Stimulated activated CD4-positive, alpha-beta T cell treated with anti-CD3 and anti-CD28 coated beads, TNF-alpha, amount 100 ng/mL, for 1 hour (primary cell): Measurements from ENCODE around the gene ABHD1.
"Not testable (repeated sequence)": the region's sequence is repeated elsewhere in the genome, so short reads cannot be mapped to it uniquely, and the experiment has no call there.

Source experiments
- DNase-seq, 3 donors: peaks; one replicate each; pipeline ENCODE4 v3.0.0-alpha.2; 2020; ENCODE audit warnings: low read depth in 3 of 3, low spot score in 1 of 3

Gene ABHD1

DNA sequence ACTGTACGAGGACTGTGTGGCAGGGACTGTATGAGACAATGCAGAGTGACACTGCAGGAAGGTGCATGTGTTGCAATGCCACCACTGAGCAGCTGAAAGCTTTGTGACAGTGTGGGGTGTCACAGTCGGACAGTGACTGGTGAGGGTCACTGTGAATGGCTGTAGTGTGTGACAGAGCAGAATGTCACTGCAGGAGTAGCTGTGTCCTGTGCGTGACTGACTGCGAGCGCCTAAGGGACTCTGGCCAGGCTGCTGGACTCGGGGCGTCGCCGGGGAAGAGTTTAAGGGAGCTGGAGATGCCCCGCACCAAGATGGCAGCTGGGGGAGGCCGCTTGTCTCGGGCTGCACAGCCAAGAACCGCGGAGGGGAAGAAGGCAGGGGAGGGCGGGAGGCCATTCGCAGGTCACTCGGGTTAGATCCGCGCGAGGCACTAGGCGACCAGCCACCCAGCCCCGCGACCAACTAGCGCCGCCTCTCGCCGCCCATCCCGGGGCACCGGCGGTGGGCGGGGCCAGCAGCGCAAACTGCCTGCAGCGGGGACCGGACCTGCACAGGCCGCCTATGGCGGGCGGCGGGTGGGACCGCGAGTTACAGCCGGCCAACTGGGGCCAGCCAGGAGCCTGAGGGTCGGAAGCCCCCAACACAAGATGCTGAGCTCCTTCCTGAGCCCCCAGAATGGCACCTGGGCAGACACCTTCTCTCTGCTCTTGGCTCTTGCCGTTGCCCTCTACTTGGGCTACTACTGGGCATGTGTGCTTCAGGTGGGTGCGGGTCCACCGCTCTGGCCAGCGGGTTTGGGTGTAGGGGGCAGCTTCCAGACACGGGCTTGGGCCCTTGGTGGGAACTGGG is at the start of gene ABHD1:
Gene ABHD1, plus strand, starts transcription at position 514 of the 849 bp plus-strand sequence. Its CDS starts 134 bp downstream, at position 648.
- DNase-seq = peak; percentile 18 to 49 (median 30)

GRCh38 chr2:27074738-27075565 is 48.7 kb upstream of the ABHD1 start:
- no peak for DNase-seq

- not testable (repeated sequence) for DNase-seq
Measured at GRCh38 chr2:27075566-27075871, 48.1 kb upstream of the ABHD1 start.

DNA sequence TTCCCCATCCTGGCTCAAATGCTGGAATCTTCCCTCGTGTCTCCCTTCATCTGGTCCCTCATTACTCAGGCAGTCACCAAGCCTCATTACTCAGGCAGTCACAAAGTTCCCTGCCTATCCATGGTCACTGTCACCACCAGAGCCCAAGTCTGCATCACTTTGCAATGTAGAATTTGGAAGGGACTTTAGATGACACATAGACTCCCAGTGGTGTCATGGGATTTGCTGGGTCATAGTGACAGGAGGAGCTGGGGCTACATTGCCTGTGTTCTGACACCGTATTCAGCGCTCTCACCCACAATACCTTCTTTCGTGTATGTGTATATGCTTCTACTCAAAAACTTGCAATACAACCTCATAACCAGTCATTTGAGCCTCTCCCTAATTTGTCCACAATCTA is 47.3 kb upstream of the ABHD1 start:
- DNase-seq = no peak

GRCh38 chr2:27077231-27077630 is 46.4 kb upstream of the ABHD1 start:
- DNase-seq = no peak

- DNase-seq = no peak
Measured at GRCh38 chr2:27078267-27079194, 45.1 kb upstream of the ABHD1 start, which contains the start of gene EMILIN1. Gene EMILIN1 (plus strand): TSS chr2:27078615. CDS start chr2:27079066, 451 bp downstream.

DNA sequence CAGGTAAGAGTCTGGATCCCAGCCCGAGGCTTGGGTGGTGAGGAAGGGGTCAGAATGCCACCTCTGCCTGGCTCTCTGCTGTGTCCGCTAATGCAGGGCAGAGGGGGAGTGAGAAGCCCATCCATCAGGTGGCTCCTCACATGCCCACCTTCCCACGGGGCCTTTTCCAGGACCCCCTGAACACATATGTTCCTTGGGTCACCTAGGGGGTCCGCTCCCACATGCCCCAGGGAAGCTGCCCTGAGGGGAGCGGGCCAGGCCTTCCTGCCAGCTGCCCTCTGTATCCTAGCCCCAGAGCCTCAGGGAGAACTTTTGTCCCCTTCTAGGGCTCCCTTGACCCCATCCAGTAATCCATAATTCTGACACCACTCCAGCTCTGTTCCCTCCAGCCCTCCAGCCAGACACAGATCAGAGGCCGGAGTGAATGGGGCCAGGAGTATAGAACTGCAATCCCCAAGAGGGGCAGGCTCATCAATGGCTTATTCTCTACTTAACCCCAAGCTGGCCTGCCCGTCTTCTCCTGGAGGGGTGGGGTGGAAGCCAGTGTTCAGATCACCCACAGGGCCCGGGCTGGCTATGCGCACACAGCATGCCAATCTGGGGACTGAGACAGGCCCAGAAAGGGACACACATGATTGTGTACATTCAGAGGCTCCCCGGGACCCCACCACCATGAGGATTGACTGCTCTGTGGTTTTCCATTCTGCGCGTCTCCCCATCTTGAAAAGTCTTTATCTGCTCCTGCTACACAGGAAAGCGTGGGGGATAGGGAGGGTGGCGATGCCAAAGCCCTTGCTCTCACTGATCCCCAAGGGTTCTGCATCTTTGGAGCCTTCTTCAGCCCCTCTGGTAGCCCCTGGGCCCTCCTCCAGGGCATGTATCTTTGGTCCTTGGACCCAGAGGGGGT is 44.1 kb upstream of the ABHD1 start:
- DNase-seq = no peak

DNA sequence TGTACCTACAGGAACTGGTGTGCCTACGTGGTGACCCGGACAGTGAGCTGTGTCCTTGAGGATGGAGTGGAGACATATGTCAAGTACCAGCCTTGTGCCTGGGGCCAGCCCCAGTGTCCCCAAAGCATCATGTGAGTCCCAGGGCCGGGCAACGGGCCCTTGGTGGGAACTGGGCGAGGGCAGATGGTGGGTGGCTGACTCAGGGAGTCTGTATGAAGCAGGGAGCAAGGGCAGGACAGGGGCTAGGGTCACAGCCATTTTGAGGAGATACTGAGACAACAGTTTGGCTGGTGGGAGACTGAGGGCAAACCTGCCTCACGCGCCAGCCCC is 43.5 kb upstream of the ABHD1 start:
- no peak for DNase-seq

DNA sequence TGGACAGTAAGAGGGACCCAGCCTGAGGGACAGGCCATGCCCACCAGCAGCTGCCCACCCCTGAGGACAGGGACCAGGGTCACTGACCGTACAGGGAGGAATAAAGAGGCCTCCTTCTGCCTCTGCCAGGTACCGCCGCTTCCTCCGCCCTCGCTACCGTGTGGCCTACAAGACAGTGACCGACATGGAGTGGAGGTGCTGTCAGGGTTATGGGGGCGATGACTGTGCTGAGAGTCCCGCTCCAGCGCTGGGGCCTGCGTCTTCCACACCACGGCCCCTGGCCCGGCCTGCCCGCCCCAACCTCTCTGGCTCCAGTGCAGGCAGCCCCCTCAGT is 43.0 kb upstream of the ABHD1 start:
- DNase-seq = no peak

DNA sequence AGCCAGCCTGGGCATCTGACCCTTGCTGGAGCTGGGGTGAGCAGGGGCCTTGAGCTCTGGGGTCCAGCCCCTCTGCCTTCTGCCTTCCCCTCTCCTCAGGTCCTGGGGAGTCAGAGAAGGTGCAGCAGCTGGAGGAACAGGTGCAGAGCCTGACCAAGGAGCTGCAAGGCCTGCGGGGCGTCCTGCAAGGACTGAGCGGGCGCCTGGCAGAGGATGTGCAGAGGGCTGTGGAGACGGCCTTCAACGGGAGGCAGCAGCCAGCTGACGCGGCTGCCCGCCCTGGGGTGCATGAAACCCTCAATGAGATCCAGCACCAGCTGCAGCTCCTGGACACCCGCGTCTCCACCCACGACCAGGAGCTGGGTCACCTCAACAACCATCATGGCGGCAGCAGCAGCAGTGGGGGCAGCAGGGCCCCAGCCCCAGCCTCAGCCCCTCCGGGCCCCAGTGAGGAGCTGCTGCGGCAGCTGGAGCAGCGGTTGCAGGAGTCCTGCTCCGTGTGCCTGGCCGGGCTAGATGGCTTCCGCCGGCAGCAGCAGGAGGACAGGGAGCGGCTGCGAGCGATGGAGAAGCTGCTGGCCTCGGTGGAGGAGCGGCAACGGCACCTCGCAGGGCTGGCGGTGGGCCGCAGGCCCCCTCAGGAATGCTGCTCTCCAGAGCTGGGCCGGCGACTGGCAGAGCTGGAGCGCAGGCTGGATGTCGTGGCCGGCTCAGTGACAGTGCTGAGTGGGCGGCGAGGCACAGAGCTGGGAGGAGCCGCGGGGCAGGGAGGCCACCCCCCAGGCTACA is 41.4 kb upstream of the ABHD1 start:
- DNase-seq = no peak

DNA sequence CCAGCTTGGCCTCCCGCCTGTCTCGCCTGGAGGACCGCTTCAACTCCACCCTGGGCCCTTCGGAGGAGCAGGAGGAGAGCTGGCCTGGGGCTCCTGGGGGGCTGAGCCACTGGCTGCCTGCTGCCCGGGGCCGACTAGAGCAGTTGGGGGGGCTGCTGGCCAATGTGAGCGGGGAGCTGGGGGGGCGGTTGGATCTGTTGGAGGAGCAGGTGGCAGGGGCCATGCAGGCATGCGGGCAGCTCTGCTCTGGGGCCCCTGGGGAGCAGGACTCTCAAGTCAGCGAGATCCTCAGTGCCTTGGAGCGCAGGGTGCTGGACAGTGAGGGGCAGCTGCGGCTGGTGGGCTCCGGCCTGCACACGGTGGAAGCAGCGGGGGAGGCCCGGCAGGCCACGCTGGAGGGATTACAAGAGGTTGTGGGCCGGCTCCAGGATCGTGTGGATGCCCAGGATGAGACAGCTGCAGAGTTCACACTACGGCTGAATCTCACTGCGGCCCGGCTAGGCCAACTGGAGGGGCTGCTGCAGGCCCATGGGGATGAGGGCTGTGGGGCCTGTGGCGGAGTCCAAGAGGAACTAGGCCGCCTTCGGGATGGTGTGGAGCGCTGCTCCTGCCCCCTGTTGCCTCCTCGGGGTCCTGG is 40.7 kb upstream of the ABHD1 start:
- no peak for DNase-seq

GRCh38 chr2:27083410-27084296 is 40.0 kb upstream of the ABHD1 start:
- no peak for DNase-seq

DNA sequence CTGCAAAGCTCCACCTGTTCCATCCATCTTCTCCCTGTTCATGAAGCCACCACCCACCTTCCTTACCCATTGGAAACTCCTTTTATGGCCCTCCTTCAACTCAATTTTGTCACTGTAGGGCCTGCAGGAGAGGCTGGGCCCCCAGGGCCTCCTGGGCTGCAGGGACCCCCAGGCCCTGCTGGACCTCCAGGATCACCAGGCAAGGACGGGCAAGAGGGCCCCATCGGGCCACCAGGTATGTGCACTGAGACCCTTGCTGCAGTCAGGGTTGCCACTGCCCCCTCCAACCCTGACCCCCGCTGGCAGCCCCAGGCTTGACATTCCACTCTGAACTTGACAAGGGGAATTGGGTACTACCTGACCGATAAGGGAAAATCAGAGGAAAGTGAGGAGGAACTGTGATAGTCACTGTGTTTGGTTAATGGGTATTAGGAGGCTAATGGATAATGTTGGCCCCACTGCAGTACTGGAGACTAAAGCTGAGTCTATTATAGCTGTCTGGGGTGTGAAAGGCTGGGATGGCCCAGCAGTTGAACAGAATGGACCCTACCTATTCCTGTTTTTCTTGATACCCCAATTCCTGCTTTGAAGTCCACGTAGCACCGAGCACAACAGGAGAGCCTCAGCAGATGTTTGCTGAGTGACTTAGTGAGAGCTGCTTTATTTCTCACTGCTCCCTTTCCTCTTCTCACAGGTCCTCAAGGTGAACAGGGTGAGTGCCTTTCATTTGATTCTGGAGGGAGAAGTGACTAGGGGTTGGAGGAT is 39.1 kb upstream of the ABHD1 start:
- DNase-seq = no peak

- no peak for DNase-seq
Measured at GRCh38 chr2:27085062-27085672, 38.4 kb upstream of the ABHD1 start.

DNA sequence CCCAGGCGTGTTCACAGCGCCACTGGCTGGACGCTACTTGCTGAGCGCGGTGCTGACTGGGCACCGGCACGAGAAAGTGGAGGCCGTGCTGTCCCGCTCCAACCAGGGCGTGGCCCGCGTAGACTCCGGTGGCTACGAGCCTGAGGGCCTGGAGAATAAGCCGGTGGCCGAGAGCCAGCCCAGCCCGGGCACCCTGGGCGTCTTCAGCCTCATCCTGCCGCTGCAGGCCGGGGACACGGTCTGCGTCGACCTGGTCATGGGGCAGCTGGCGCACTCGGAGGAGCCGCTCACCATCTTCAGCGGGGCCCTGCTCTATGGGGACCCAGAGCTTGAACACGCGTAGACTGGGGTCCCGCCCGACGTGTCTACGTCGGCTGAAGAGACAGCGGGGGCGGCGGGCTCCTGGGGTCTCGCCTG is 37.9 kb upstream of the ABHD1 start:
- DNase-seq = peak in 1 of 3 donors; percentile 29

DNA sequence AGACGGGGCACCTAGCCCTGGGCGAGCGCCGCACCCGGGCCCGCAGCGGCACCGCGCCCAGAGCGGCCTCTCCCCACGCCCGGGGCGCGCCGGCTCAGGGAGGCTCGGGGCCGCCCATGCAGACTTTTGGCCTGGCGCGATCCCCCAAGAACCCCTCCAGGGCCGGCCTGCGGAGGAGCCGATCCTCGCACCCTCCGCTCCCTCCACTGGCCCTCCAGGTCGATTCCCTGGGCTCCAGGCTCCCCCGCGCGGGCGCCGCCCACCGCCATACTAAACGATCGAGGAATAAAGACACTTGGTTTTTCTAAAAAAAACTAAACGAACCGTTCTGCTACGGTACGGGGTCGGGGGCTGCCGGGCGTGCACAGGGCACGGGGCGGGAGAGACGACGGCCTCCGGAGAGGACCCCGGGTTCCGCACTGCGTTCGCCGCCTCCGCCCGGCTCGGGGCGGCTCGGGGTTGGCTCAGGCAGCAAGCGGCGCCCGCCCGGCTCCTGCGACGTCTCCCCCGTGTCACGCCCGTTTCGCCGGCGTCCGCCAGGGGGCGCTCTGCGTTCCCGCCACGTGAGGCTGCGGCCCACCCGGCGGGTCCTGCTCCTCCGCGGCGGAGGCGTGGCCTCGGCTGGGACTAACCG is 37.4 kb upstream of the ABHD1 start:
- DNase-seq = peak; percentile 91 to 99 (median 98)
